Measurements from ENCODE around the gene GLRX.

GLRX gene

DNA sequence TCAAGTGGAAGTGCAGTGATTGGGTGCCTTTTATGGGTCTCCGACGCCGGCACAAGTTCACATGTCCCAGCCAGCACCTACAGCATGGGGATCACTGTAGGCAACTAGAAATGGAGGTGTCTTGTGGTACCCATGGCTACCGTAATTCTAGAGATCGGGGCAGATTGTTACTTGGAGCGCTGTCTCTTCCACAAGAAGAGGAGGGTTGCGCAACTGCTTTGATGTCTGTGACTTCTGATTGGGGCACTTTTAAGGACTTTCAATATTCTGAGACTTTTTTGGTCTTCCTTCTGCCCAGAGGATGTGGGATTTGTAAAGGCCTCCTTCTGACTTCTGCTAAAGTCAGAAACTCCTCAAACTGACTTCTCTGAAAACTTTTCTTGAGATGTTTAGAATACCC is 41.9 kb downstream of the GLRX start:
- DNase-seq (ENCODE audit: low read depth), result no peak

DNA sequence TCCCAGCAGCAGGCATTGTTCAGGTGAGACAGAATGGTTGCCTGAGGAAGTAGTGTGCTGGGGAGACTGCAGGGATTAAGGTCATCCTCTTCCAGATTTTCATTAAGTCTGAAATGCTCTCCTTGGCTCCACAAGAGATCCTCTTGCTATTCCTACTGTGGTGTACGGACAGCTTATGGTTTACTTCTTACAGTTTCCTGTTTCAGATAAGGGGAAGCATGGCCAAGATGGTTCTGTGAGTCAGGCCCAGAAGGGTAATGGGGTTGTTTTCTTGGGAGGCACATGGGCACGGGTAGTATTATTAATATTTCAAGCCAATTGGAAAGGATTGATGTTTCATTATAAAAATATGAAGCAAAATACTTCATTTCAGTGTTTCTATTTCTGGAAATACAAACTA is 42.9 kb downstream of the GLRX start:
- no peak for DNase-seq (ENCODE audit: low read depth)

- no peak for DNase-seq (ENCODE audit: low read depth)
Observed at GRCh38 chr5:95778713-95779436, 43.7 kb downstream of the GLRX start.

GRCh38 chr5:95777441-95777840 is 45.1 kb downstream of the GLRX start:
- no peak for DNase-seq (ENCODE audit: low read depth)

- no peak for DNase-seq (ENCODE audit: low read depth)
Observed at GRCh38 chr5:95773335-95774059, 49.0 kb downstream of the GLRX start.

- no peak for DNase-seq (ENCODE audit: low read depth)
Observed at GRCh38 chr5:95771892-95772291, 50.6 kb downstream of the GLRX start.

DNA sequence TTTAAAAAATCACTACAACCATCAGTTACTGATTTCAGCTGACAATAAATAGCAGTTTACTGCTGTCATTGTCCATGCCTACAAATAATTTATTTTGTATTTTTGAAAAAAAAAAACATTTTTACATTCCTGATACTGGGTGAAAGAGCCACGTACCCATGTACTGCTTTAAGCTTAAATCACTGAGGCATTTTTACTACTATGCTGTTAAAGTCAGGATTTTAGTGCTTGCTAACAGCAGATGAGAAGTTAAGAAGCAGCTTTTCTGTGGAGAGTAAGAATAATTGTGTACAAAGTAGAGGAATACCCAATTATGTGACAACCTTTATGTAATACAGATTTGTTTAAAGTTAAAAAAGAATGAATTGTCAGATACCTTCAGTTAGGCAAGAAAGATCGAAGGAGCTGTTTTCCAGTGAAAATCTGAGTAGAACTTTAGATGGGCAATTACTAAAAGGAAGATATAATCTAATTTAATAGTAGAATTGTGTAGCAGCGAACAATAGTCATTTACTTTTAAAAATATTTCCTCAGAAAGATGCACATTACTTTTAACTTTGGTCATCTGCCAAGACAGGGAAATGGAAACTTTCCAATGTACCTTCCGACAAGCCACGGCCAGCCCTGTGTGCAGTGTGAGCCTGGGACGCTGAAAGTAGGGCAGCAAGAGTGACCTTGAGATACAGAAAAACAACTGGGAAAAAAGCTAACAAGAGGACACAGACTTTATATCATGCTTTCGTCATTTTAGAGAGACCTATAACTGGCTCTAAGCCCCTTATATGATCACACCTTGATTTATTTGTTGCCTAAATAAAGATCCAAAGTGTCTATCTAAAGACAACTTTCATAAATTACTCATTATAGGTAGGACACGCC is 51.5 kb downstream of the GLRX start:
- no peak for DNase-seq (ENCODE audit: low read depth)

DNA sequence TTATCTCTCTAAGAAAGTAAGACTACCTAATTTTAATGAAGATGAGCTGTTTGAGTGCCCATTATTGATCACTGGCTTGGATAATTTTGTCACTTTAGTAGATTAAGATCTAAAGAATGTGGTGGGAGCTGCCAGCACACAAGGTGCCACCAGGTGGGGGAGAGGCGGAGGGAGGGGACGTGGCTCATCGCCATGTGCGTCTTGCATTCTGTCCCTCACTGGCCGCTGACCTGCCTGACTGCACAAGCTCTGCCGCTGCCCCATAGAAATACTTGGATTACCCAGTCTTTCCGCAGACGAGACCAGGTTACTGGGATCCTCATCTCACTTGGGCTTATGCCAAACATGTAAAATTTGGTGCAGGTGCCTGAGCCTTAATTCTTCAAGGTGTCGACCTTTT is 53.8 kb downstream of the GLRX start:
- DNase-seq (ENCODE audit: low read depth), result no peak

- DNase-seq (ENCODE audit: low read depth), result no peak
Observed at GRCh38 chr5:95763941-95764340, 58.6 kb downstream of the GLRX start.

Data from T-helper 22 cell (primary cell).